HEK293 (cell line): ENCODE measurements around the gene CAMK2D.

Source experiments
- CTCF ChIA-PET: fragments of 350-600 bp; formaldehyde crosslinking; extraction: SDS; loops from one replicate; lab custom pipeline; 2021; ENCODE audit warnings: antibody characterized with exemption; lab: Yijun Ruan, JAX
- POLR2A ChIA-PET: fragments of 300-600 bp; formaldehyde crosslinking; extraction: SDS; loops from one replicate; lab custom pipeline; 2020; ENCODE audit warnings: antibody characterized with exemption, inconsistent platforms; lab: Yijun Ruan, JAX
- H3K27ac ChIP-seq: fragments of 200-500 bp; sonication (Bioruptor generic); 2 replicates; pipeline ENCODE4 v1.5.1; 2014; ENCODE audit warnings: low read depth, low read length, control low read depth, inconsistent platforms; ENCODE audit errors: extremely low read depth
- H3K36me3 ChIP-seq, 2 experiments: fragments of 200-500 bp in 1 of 2; sonication (Bioruptor generic) in 1 of 2; 1 replicate in 1 of 2; 2 replicates in 1 of 2; pipeline ENCODE4 v1.5.1; 2014 to 2017; ENCODE audit warnings: inconsistent platforms in 2 of 2, low read length in 2 of 2; ENCODE audit not compliant: control insufficient read depth in 2 of 2, insufficient read depth in 1 of 2
- H3K4me1 ChIP-seq: fragments of 200-500 bp; sonication (Bioruptor generic); 2 replicates; pipeline ENCODE4 v1.5.1; 2014; ENCODE audit warnings: mild to moderate bottlenecking, low read length, inconsistent platforms; ENCODE audit not compliant: control insufficient read depth, insufficient read depth
- H3K4me3 ChIP-seq: 2 replicates; pipeline ENCODE4 v1.5.1; 2011; ENCODE audit warnings: low read depth, mild to moderate bottlenecking, control low read depth, low read length, moderate library complexity
- H3K9me3 ChIP-seq: fragments of 200-500 bp; sonication (Bioruptor generic); 2 replicates; pipeline ENCODE4 v1.5.1; 2014; ENCODE audit warnings: low read depth, low read length, inconsistent platforms; ENCODE audit not compliant: control insufficient read depth, insufficient read depth
- AEBP2 ChIP-seq: fragments of 450-650 bp; formaldehyde crosslinking; IDR thresholded peaks from 2 replicates; pipeline ENCODE4 v1.5.1; 2016; ENCODE audit warnings: missing biosample characterization, missing genetic modification characterization, borderline replicate concordance
- EGR2 ChIP-seq: fragments of 450-650 bp; formaldehyde crosslinking; IDR thresholded peaks from 2 replicates; pipeline ENCODE4 v1.5.1; 2016; ENCODE audit warnings: low read depth, missing biosample characterization, missing genetic modification characterization
- FEZF1 ChIP-seq: fragments of 450-650 bp; formaldehyde crosslinking; IDR thresholded peaks from 2 replicates; pipeline ENCODE4 v1.5.1; 2016; ENCODE audit warnings: missing biosample characterization, missing genetic modification characterization
- KLF9 ChIP-seq: fragments of 450-650 bp; formaldehyde crosslinking; IDR thresholded peaks from 2 replicates; pipeline ENCODE4 v1.5.1; 2016; ENCODE audit warnings: missing biosample characterization, missing genetic modification characterization, low read depth
- MYNN ChIP-seq: fragments of 450-650 bp; formaldehyde crosslinking; IDR thresholded peaks from 2 replicates; pipeline ENCODE4 v1.5.1; 2016; ENCODE audit warnings: missing biosample characterization, missing genetic modification characterization, borderline replicate concordance
- REST ChIP-seq: fragments of 450-650 bp; formaldehyde crosslinking; IDR thresholded peaks from 2 replicates; pipeline ENCODE4 v1.5.1; 2016; ENCODE audit warnings: missing biosample characterization, missing genetic modification characterization
- SCRT1 ChIP-seq: fragments of 450-650 bp; formaldehyde crosslinking; IDR thresholded peaks from 2 replicates; pipeline ENCODE4 v1.5.1; 2016; ENCODE audit warnings: missing biosample characterization, missing genetic modification characterization, borderline replicate concordance
- SP7 ChIP-seq: fragments of 450-650 bp; formaldehyde crosslinking; IDR thresholded peaks from 2 replicates; pipeline ENCODE4 v1.5.1; 2016; ENCODE audit warnings: missing biosample characterization, missing genetic modification characterization
- TRIM28 ChIP-seq: IDR thresholded peaks from 2 replicates; pipeline ENCODE4 v1.6.1; 2011; ENCODE audit warnings: low read length, control low read depth, borderline replicate concordance
- WT1 ChIP-seq: fragments of 450-650 bp; formaldehyde crosslinking; IDR thresholded peaks from 2 replicates; pipeline ENCODE4 v1.5.1; 2016; ENCODE audit warnings: missing biosample characterization, missing genetic modification characterization
- ZFP41 ChIP-seq: fragments of 450-650 bp; formaldehyde crosslinking; IDR thresholded peaks from 2 replicates; pipeline ENCODE4 v1.5.1; 2016; ENCODE audit warnings: missing biosample characterization, missing genetic modification characterization, borderline replicate concordance
- ZNF146 ChIP-seq: fragments of 450-650 bp; formaldehyde crosslinking; IDR thresholded peaks from 2 replicates; pipeline ENCODE4 v1.5.1; 2016; ENCODE audit warnings: missing biosample characterization, missing genetic modification characterization
- ZNF174 ChIP-seq: fragments of 450-650 bp; formaldehyde crosslinking; IDR thresholded peaks from 2 replicates; pipeline ENCODE4 v1.5.0; 2017; ENCODE audit warnings: missing biosample characterization, mild to moderate bottlenecking, missing genetic modification characterization
- ZNF184 ChIP-seq: fragments of 450-650 bp; IDR thresholded peaks from 2 replicates; pipeline ENCODE4 v1.5.1; 2018; ENCODE audit warnings: missing biosample characterization, mild to moderate bottlenecking, missing genetic modification characterization
- ZNF280C ChIP-seq: fragments of 450-650 bp; formaldehyde crosslinking; IDR thresholded peaks from 2 replicates; pipeline ENCODE4 v1.5.1; 2016; ENCODE audit warnings: missing biosample characterization, missing genetic modification characterization
- ZNF426 ChIP-seq: fragments of 450-650 bp; formaldehyde crosslinking; IDR thresholded peaks from 2 replicates; pipeline ENCODE4 v1.5.1; 2017; ENCODE audit warnings: missing biosample characterization, missing genetic modification characterization, mild to moderate bottlenecking, inconsistent platforms, moderate library complexity
- ZNF514 ChIP-seq: fragments of 450-650 bp; formaldehyde crosslinking; IDR thresholded peaks from 2 replicates; pipeline ENCODE4 v1.5.1; 2016; ENCODE audit warnings: missing biosample characterization, missing genetic modification characterization
- ZNF555 ChIP-seq: fragments of 450-650 bp; formaldehyde crosslinking; conservative IDR thresholded peaks from 2 replicates; pipeline ENCODE4 v1.5.1; 2017; ENCODE audit warnings: missing biosample characterization, mild to moderate bottlenecking, missing genetic modification characterization, inconsistent platforms
- ZNF558 ChIP-seq: fragments of 450-650 bp; formaldehyde crosslinking; IDR thresholded peaks from 2 replicates; pipeline ENCODE4 v1.5.1; 2016; ENCODE audit warnings: missing biosample characterization, missing genetic modification characterization
- ZNF664 ChIP-seq: fragments of 450-650 bp; formaldehyde crosslinking; IDR thresholded peaks from 2 replicates; pipeline ENCODE4 v1.5.1; 2016; ENCODE audit warnings: missing biosample characterization, missing genetic modification characterization
- TF ChIP-seq, protein P1 (sequence below): fragments of 450-650 bp; formaldehyde crosslinking; IDR thresholded peaks from 2 replicates; pipeline ENCODE4 v1.5.1; 2016; ENCODE audit warnings: missing biosample characterization, missing genetic modification characterization
- TF ChIP-seq, protein P2 (sequence below): fragments of 450-650 bp; formaldehyde crosslinking; IDR thresholded peaks from 2 replicates; pipeline ENCODE4 v1.5.1; 2017; ENCODE audit warnings: missing biosample characterization, missing genetic modification characterization

Gene CAMK2D

DNA sequence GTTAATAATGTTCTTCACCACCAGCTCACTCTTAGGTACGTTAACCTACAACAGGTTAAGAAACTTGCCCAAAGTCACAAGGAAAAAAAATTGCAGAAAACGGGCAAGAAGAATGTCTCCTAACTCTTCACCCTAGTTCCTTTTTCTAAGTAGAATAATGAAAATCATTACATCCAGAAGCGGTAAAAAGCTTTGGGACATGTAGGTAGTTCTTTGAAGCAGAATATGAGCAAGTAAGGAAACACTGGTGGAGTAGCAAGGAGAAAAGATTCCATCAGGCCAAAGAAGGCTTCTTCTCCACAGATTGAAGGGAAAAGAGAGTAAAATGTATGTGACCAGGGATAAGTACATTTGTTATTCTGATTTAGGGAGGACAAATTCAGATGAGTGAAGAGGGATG is 4.1 kb downstream of the CAMK2D start:
- CTCF ChIA-PET: interaction anchor here (2.2 kb wide), 1 partner anchor 210 kb away, joined by 5 read pairs; no protein-coding TSS in a partner anchor
- Histone ChIP-seq H3K4me1 (peaks cover 7% of the 10 kb centered on the region; the same call in 1 of the 2 replicates), H3K36me3 (no peaks in the 10 kb centered on the region), H3K4me3 (no peak overlapping the region), H3K9me3 (no peaks in the 10 kb centered on the region), H3K27ac (no peak overlapping the region)
- TF ChIP-seq REST (tag by site-specific recombination) (no peak), TRIM28 (no peak), ZNF555 (tag by site-specific recombination) (no peak), WT1 (no peak), KLF9 (tag by site-specific recombination) (no peak), ZFP41 (tag by site-specific recombination) (no peak), ZNF174 (no peak), ZNF280C (tag by site-specific recombination) (no peak)
- TF ChIP-seq, protein P1, sequence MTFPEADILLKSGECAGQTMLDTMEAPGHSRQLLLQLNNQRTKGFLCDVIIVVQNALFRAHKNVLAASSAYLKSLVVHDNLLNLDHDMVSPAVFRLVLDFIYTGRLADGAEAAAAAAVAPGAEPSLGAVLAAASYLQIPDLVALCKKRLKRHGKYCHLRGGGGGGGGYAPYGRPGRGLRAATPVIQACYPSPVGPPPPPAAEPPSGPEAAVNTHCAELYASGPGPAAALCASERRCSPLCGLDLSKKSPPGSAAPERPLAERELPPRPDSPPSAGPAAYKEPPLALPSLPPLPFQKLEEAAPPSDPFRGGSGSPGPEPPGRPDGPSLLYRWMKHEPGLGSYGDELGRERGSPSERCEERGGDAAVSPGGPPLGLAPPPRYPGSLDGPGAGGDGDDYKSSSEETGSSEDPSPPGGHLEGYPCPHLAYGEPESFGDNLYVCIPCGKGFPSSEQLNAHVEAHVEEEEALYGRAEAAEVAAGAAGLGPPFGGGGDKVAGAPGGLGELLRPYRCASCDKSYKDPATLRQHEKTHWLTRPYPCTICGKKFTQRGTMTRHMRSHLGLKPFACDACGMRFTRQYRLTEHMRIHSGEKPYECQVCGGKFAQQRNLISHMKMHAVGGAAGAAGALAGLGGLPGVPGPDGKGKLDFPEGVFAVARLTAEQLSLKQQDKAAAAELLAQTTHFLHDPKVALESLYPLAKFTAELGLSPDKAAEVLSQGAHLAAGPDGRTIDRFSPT (tag by site-specific recombination): no peak
- POLR2A ChIA-PET: no interaction called here

DNA sequence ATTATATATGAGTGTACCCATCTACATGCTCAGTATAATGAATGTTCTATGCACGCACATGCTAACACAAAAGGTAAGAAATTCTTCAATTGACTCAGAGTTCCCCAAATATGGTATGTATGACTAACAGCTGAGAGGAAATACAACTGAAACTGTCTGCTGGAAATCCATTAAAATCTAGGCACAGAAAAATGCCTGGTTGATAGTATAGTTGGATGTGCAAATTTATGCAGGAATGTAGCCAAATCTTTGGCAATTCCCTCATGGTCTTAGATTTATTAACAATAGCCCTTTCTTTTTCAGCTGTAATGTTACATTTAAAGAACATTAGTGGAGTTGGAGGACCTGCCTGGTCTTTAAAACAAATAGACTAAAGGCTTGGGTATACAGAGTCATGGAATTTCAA is 5.5 kb downstream of the CAMK2D start:
- no peaks in the 10 kb centered on the region; a peak in 1 of 3 replicates for H3K36me3 ChIP-seq
- TF ChIP-seq AEBP2 (tag by site-specific recombination) (no peak), ZNF184 (tag by site-specific recombination) (no peak), ZNF514 (tag by site-specific recombination) (no peak), FEZF1 (tag by site-specific recombination) (0 out of 2 replicates have a peak, but pooled peaks have one; percentile 10), SP7 (tag by site-specific recombination) (no peak), EGR2 (tag by site-specific recombination) (no peak), ZNF426 (tag by site-specific recombination) (no peak), ZNF558 (tag by site-specific recombination) (no peak), MYNN (no peak), ZNF664 (tag by site-specific recombination) (no peak), SCRT1 (tag by site-specific recombination) (no peak), ZNF146 (tag by site-specific recombination) (no peak)
- TF ChIP-seq, protein P2, sequence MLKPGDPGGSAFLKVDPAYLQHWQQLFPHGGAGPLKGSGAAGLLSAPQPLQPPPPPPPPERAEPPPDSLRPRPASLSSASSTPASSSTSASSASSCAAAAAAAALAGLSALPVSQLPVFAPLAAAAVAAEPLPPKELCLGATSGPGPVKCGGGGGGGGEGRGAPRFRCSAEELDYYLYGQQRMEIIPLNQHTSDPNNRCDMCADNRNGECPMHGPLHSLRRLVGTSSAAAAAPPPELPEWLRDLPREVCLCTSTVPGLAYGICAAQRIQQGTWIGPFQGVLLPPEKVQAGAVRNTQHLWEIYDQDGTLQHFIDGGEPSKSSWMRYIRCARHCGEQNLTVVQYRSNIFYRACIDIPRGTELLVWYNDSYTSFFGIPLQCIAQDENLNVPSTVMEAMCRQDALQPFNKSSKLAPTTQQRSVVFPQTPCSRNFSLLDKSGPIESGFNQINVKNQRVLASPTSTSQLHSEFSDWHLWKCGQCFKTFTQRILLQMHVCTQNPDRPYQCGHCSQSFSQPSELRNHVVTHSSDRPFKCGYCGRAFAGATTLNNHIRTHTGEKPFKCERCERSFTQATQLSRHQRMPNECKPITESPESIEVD (tag by site-specific recombination): peak; percentile 76
- TF ChIP-seq, all 188 proteins: peak for 2
- H3K27ac ChIP-seq: no peak overlapping the region
- ChIA-PET POLR2A (no interaction called here), CTCF (interaction anchor here (2.2 kb wide), 1 partner anchor 208 kb away, joined by 5 read pairs; no protein-coding TSS in a partner anchor)
- H3K4me1 ChIP-seq: peaks cover 7% of the 10 kb centered on the region; the same call in 1 of the 2 replicates
- H3K4me3 ChIP-seq: no peak overlapping the region
- H3K9me3 ChIP-seq: no peaks in the 10 kb centered on the region
